OCI-M1 (cell line): Measurements from ENCODE around the gene SNCB.
"Not testable (repeated sequence)": the region's sequence is repeated elsewhere in the genome, so short reads cannot be mapped to it uniquely, and the experiment has no call there.

Source experiments
- DNase-seq: peaks from one replicate; lab custom pipeline; 2025; lab: John Stamatoyannopoulos, UW

SNCB gene

GRCh38 chr5:176597417-176598389, 32.6 kb downstream of the SNCB start:
- no peak for DNase-seq

GRCh38 chr5:176596689-176597416, 33.5 kb downstream of the SNCB start:
- no peak for DNase-seq

- DNase-seq = no peak
These were observed 34.2 kb downstream of the SNCB start for GRCh38 chr5:176596069-176596644.

- no peak for DNase-seq
These were observed 34.9 kb downstream of the SNCB start for GRCh38 chr5:176595386-176595943.

GRCh38 chr5:176594554-176594953, 35.8 kb downstream of the SNCB start:
- no peak for DNase-seq

- no peak for DNase-seq
These were observed 37.0 kb downstream of the SNCB start for GRCh38 chr5:176593273-176593869.

- DNase-seq = no peak
These were observed 37.8 kb downstream of the SNCB start for GRCh38 chr5:176592573-176592972.

- not testable (repeated sequence) for DNase-seq
These were observed 38.7 kb downstream of the SNCB start for GRCh38 chr5:176591667-176592066.

- no peak for DNase-seq
These were observed 40.2 kb downstream of the SNCB start for GRCh38 chr5:176590035-176590717.

- DNase-seq = no peak
These were observed 41.1 kb downstream of the SNCB start for GRCh38 chr5:176589039-176589769.

- no peak for DNase-seq
These were observed 42.0 kb downstream of the SNCB start for GRCh38 chr5:176588297-176588696.

GRCh38 chr5:176587398-176587797, 42.9 kb downstream of the SNCB start:
- no peak for DNase-seq

- no peak for DNase-seq
These were observed 47.3 kb downstream of the SNCB start for GRCh38 chr5:176583076-176583475.

- no peak for DNase-seq
These were observed 49.0 kb downstream of the SNCB start for GRCh38 chr5:176581361-176581760.

- DNase-seq = no peak
These were observed 51.0 kb downstream of the SNCB start for GRCh38 chr5:176579323-176579722.

GRCh38 chr5:176578391-176578808, 51.9 kb downstream of the SNCB start:
- no peak for DNase-seq

GRCh38 chr5:176577312-176578176, 52.8 kb downstream of the SNCB start:
- no peak for DNase-seq

- no peak for DNase-seq
These were observed 54.6 kb downstream of the SNCB start for GRCh38 chr5:176575488-176576422.

- no peak for DNase-seq
These were observed 55.3 kb downstream of the SNCB start for GRCh38 chr5:176575066-176575465.
